Ishikawa (cell line): Measurements from ENCODE around the gene TMEM219.

ENCODE experiments used
- CEBPB ChIP-seq: IDR thresholded peaks from 2 replicates; pipeline ENCODE4 v1.6.1; 2012
- CREB1 ChIP-seq: IDR thresholded peaks from 2 replicates; pipeline ENCODE4 v1.6.1; 2012; ENCODE audit warnings: low read depth
- EGR1 ChIP-seq: IDR thresholded peaks from 2 replicates; pipeline ENCODE4 v1.6.1; 2012
- EP300 ChIP-seq: IDR thresholded peaks from 2 replicates; pipeline ENCODE4 v1.6.1; 2012; ENCODE audit warnings: borderline replicate concordance
- FOXM1 ChIP-seq: IDR thresholded peaks from 2 replicates; pipeline ENCODE4 v1.6.1; 2012; ENCODE audit warnings: low read depth, borderline replicate concordance
- NFIC ChIP-seq: IDR thresholded peaks from 2 replicates; pipeline ENCODE4 v1.6.1; 2012
- RAD21 ChIP-seq: IDR thresholded peaks from 2 replicates; pipeline ENCODE4 v1.6.1; 2012; ENCODE audit warnings: low read depth
- TAF1 ChIP-seq: IDR thresholded peaks from 2 replicates; pipeline ENCODE4 v1.6.1; 2012; ENCODE audit warnings: low read depth, mild to moderate bottlenecking
- TCF12 ChIP-seq: IDR thresholded peaks from 2 replicates; pipeline ENCODE4 v1.6.1; 2012; ENCODE audit warnings: low read depth
- TEAD4 ChIP-seq: IDR thresholded peaks from 2 replicates; pipeline ENCODE4 v1.6.1; 2012
- YY1 ChIP-seq: IDR thresholded peaks from 2 replicates; pipeline ENCODE4 v1.6.1; 2012; ENCODE audit warnings: low read depth
- ZBTB7A ChIP-seq: IDR thresholded peaks from 2 replicates; pipeline ENCODE4 v1.6.1; 2012; ENCODE audit warnings: low read depth
- TF ChIP-seq, protein P1 (sequence below): IDR thresholded peaks from 2 replicates; pipeline ENCODE4 v1.6.1; 2012; ENCODE audit warnings: low read depth, mild to moderate bottlenecking
- TF ChIP-seq, protein P2 (sequence below): IDR thresholded peaks from 2 replicates; pipeline ENCODE4 v1.6.1; 2012
- TF ChIP-seq, protein P3 (sequence below): IDR thresholded peaks from 2 replicates; pipeline ENCODE4 v1.6.1; 2012

Gene TMEM219

DNA sequence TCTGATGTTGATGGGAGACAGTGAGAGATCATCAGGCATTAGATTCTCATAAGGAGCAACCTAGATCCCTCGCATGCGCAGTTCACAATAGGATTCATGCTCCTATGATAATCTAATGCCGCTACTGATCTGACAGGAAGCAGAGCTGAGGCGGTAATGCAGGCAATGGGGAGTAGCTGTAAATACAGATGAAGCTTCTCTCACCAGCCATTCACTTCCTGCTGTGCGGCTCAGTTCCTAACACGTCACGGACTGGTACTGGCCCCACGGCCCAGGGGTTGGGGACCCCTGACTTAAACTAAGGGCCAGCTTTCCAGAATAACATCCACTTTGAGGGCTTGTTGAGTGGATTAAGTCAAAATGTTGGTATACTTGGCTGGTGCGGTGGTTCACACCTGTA, 2.6 kb upstream of the TMEM219 start:
- TF ChIP-seq, protein P1, sequence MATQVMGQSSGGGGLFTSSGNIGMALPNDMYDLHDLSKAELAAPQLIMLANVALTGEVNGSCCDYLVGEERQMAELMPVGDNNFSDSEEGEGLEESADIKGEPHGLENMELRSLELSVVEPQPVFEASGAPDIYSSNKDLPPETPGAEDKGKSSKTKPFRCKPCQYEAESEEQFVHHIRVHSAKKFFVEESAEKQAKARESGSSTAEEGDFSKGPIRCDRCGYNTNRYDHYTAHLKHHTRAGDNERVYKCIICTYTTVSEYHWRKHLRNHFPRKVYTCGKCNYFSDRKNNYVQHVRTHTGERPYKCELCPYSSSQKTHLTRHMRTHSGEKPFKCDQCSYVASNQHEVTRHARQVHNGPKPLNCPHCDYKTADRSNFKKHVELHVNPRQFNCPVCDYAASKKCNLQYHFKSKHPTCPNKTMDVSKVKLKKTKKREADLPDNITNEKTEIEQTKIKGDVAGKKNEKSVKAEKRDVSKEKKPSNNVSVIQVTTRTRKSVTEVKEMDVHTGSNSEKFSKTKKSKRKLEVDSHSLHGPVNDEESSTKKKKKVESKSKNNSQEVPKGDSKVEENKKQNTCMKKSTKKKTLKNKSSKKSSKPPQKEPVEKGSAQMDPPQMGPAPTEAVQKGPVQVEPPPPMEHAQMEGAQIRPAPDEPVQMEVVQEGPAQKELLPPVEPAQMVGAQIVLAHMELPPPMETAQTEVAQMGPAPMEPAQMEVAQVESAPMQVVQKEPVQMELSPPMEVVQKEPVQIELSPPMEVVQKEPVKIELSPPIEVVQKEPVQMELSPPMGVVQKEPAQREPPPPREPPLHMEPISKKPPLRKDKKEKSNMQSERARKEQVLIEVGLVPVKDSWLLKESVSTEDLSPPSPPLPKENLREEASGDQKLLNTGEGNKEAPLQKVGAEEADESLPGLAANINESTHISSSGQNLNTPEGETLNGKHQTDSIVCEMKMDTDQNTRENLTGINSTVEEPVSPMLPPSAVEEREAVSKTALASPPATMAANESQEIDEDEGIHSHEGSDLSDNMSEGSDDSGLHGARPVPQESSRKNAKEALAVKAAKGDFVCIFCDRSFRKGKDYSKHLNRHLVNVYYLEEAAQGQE, result no peak
- TF ChIP-seq ZBTB7A (no peak), TEAD4 (no peak)

DNA sequence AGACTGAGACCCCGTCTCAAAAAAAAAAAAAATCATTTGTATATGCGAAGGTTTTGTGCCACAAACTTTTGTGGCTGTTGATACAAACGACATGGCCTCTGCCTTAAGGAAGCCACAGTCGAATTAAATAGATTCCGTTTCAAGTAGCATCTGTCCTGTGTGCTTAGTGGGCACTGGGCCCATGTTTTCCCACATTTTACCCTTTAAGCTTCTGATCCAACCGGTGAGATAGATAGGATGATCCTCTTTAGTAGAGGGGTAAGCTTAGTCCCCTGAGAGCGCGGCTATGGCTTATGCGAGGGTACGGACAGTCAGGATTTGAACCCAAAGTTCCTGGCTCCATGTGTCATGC, 776 bp upstream of the TMEM219 start:
- TF ChIP-seq RAD21 (no peak), EGR1 (no peak), ZBTB7A (no peak), YY1 (no peak), CEBPB (no peak), EP300 (no peak), CREB1 (no peak), TCF12 (no peak), TAF1 (no peak)
- TF ChIP-seq, protein P2, sequence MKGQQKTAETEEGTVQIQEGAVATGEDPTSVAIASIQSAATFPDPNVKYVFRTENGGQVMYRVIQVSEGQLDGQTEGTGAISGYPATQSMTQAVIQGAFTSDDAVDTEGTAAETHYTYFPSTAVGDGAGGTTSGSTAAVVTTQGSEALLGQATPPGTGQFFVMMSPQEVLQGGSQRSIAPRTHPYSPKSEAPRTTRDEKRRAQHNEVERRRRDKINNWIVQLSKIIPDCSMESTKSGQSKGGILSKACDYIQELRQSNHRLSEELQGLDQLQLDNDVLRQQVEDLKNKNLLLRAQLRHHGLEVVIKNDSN, result no peak
- TF ChIP-seq, protein P1, result no peak
- TF ChIP-seq, protein P3, sequence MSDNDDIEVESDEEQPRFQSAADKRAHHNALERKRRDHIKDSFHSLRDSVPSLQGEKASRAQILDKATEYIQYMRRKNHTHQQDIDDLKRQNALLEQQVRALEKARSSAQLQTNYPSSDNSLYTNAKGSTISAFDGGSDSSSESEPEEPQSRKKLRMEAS, result no peak

DNA sequence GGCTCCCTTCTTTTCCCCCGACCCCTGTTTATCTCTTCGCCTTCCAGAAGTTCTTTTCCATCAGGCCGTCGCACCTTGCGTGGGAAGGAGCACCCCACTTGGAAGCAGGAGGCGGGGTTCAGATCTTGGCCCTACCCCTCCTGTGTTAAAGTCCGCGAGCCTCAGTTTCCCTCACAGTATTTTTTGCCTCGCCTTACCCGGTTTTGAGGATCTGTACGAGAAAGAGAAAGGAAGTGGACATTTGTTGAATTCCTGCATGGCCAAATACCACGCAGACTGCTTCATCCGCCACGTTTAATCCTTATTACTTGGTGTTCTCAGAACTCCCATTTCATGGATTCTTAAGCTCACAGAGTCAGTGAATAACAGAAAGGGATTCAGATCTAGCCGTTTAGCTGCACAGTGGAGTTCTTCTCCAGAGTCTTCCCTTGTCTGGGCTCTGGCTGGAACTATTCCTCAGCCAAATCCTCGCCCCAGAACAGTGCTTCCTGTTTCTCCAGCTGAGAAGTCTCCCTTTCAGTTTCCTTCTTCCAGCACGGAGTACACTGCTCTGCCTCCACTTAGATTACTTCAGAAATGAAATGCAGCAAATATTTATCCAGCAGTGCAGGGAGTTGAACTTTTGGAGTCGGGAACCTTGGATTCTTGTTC, 590 bp downstream of the TMEM219 start:
- TF ChIP-seq TEAD4, result no peak
- TF ChIP-seq, protein P2, result no peak
- TF ChIP-seq CEBPB, result no peak
- no peak for TF ChIP-seq TAF1
- TF ChIP-seq TCF12, result no peak
- no peak for TF ChIP-seq YY1
- TF ChIP-seq EP300, result no peak
- no peak for TF ChIP-seq EGR1

DNA sequence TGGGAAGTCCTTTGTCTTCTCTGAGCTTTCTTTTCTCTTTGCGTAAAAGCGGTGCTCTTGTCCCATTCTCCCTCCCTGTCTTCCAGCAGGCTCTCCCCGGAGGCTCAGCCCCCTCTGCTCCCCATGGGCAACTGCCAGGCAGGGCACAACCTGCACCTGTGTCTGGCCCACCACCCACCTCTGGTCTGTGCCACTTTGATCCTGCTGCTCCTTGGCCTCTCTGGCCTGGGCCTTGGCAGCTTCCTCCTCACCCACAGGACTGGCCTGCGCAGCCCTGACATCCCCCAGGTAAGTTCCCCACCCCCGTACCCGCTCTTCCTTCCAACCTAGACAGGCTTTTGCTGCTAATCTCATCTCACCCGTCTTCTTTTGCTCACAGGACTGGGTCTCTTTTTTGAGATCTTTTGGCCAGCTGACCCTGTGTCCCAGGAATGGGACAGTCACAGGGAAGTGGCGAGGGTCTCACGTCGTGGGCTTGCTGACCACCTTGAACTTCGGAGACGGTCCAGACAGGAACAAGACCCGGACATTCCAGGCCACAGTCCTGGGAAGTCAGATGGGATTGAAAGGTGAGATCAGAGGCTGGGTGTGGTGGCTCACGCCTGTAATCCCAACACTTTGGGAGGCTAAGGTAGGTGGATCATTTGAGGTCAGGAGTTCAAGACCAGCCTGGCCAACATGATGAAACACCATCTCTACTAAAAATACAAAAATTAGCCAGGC, 1.3 kb downstream of the TMEM219 start:
- TF ChIP-seq, protein P2, result no peak
- TF ChIP-seq, protein P3, result no peak
- TF ChIP-seq EGR1 (no peak), NFIC (no peak), EP300 (no peak), TEAD4 (no peak), TAF1 (no peak), ZBTB7A (no peak), FOXM1 (no peak), TCF12 (no peak), CEBPB (no peak), RAD21 (no peak), YY1 (no peak), CREB1 (no peak)
- TF ChIP-seq, protein P1, result no peak
